ENCODE measurements around the gene CCRL2. TPM values are rescaled to one million over a fixed set of nuclear protein-coding genes. Genes with fewer than 3 reads are reported as not detected.

Gene CCRL2
- total and polyA plus RNA-seq, 9 of the 15 experiments (the other 6 are each of a cell fraction or from before 2014, with no cell fraction given), result 3.4 to 5.7 (median 4.0) TPM

DNA sequence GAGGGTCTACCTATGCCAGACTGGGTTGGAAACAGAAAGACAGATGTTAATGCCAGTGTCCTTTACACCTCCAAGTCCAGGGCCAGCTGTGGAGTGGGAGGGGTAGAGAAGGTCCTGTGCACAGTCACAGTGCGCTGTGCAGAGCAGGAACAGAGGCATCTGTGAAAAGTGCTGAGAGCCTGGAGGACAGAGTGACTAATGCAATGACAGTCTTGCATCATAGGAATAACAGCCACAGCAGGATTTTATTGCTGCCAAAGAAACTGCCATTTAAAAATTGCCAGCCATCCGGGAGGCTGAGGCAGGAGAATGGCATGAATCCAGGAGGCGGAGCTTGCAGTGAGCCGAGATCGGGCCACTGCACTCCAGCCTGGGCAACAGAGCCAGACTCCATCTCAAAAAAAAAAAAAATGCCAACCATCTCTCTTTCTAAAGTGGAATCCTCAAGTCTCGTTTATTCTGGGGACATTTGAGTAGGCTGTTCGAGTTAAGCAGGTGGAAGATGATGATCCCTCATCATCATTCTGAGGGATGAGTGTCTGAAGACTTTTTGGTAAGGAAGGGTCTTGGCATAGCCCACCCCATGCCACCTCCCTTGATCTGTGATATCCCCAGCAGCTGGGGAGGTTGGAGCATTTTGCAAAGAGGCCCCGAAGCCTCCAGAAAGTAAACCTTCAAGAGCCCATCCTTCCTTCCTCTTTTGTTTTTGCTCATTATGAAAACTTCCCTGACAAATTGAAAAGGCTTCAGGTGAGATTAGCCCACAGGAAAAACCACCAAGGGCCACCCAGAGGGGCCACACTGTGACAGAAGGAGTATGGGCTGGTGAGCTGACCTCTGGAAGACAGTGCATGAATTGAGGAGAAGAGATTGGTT lies 45.4 kb upstream of the CCRL2 start:
- Histone ChIP-seq H3K9me1 (ENCODE audit: control insufficient read depth, insufficient read depth, low read length) (no peaks in the 10 kb centered on the region), H3K27me3 (ENCODE audit: control insufficient read depth in 2 of 2, insufficient read depth in 2 of 2, low read length in 2 of 2) (peaks cover 21 to 52% of the 10 kb centered on the region in 2 experiments), H3K9ac (ENCODE audit: insufficient read depth in 1 of 2, low read depth in 2 of 2, low read length in 2 of 2) (no peak overlapping the region), H3K4me3 (no peak overlapping the region), H3K4me1 (replicated peaks in 1 of 2; ENCODE audit: control insufficient read depth in 2 of 2, insufficient read depth in 2 of 2, low read length in 2 of 2) (no peaks in the 10 kb centered on the region), H3K9me3 (replicated peaks; ENCODE audit: control insufficient read depth, insufficient read depth, low read depth, low read length) (no peaks in the 10 kb centered on the region), H3K79me2 (ENCODE audit: control insufficient read depth, insufficient read depth, low read length) (no peaks in the 10 kb centered on the region), H3K4me2 (ENCODE audit: insufficient read depth, low read length) (no peak overlapping the region), H2AFZ (ENCODE audit: low read depth, low read length) (no peak overlapping the region), H3K27ac (ENCODE audit: extremely low read depth, low read depth, low read length) (no peak overlapping the region), H4K20me1 (replicated peaks; ENCODE audit: control insufficient read depth, insufficient read depth, low read length) (no peaks in the 10 kb centered on the region), H3K36me3 (ENCODE audit: control insufficient read depth, insufficient read depth, low read length) (no peaks in the 10 kb centered on the region)
- in situ Hi-C loops (cut with MboI) (no loop called here), intact Hi-C loops (cut with micrococcal nuclease) (no loop called here)
- DNase-seq (ENCODE audit: extremely low read depth in 1 of 4, low spot score in 3 of 4) (no peak), FAIRE-seq (no peak), ATAC-seq (peak; percentile 83)
- peak; percentile 33; the same call in 1 of the 2 replicates for TF ChIP-seq JUND (IDR thresholded peaks at IDR 0.05; ENCODE audit: borderline replicate concordance, low read depth, low read length)
- no peak for TF ChIP-seq JUND (tag; IDR thresholded peaks at IDR 0.05; ENCODE audit: borderline replicate concordance, low read depth, low read length)
- no peak for TF ChIP-seq TFAM (CRISPR knock-in tag; conservative IDR thresholded peaks at IDR 0.05)
- TF ChIP-seq, protein P1, sequence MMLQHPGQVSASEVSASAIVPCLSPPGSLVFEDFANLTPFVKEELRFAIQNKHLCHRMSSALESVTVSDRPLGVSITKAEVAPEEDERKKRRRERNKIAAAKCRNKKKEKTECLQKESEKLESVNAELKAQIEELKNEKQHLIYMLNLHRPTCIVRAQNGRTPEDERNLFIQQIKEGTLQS (IDR thresholded peaks at IDR 0.05), result peak; percentile 82
- TF ChIP-seq, protein P1 (CRISPR knock-in tag; conservative IDR thresholded peaks at IDR 0.05), result no peak
- peak; percentile 49 for TF ChIP-seq CEBPG (CRISPR knock-in tag; IDR thresholded peaks at IDR 0.05)
- TF ChIP-seq CEBPG (tag; conservative IDR thresholded peaks at IDR 0.05 in 1 of 2, IDR thresholded peaks at IDR 0.05 in 1 of 2), result peak; percentile 81 to 89
- TF ChIP-seq, protein P2, sequence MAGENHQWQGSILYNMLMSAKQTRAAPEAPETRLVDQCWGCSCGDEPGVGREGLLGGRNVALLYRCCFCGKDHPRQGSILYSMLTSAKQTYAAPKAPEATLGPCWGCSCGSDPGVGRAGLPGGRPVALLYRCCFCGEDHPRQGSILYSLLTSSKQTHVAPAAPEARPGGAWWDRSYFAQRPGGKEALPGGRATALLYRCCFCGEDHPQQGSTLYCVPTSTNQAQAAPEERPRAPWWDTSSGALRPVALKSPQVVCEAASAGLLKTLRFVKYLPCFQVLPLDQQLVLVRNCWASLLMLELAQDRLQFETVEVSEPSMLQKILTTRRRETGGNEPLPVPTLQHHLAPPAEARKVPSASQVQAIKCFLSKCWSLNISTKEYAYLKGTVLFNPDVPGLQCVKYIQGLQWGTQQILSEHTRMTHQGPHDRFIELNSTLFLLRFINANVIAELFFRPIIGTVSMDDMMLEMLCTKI (IDR thresholded peaks at IDR 0.05; ENCODE audit: partially characterized antibody), result no peak
- peak; percentile 83 for TF ChIP-seq FOSL1 (tag; conservative IDR thresholded peaks at IDR 0.05)
- TF ChIP-seq CEBPB (tag; IDR thresholded peaks at IDR 0.05), result peak; percentile 52
- BruUV-seq (replicated peaks), result no TSS peak
- ChIA-PET CTCF (ENCODE audit: low intra/inter-chr PET ratio) (no interaction called here), POLR2A (interaction anchor here (0.5 to 0.7 kb wide), 2 partner anchors 10 to 1209 kb away, joined by 3 read pairs; no protein-coding TSS in a partner anchor)
- WGBS (ENCODE audit: insufficient coverage, low coverage, missing lambda C conversion rate), result 1% methylated on average over 8 of the region's 8 CpGs
